ENCODE data around the gene UNC50.

The UNC50 gene

GRCh38 chr2:98617149-98617548 lies 8.8 kb downstream of the UNC50 start:
- H3K4me3 ChIP-seq (ENCODE audit: low read depth, low read length): no peak overlapping the region
- no peak overlapping the region for H3K9ac ChIP-seq (ENCODE audit: low read depth, low read length)
- no peaks in the 10 kb centered on the region for H3K9me3 ChIP-seq (ENCODE audit: control insufficient read depth, insufficient read depth, low read length)
- peaks cover 62% of the 10 kb centered on the region for H3K36me3 ChIP-seq (ENCODE audit: control insufficient read depth, insufficient read depth, low read length)
- H3K4me1 ChIP-seq (ENCODE audit: control insufficient read depth, insufficient read depth, low read length): no peaks in the 10 kb centered on the region
- H3K27ac ChIP-seq (ENCODE audit: low read depth, low read length): no peak overlapping the region
- H3K27me3 ChIP-seq (ENCODE audit: control insufficient read depth, insufficient read depth, low read length): no peaks in the 10 kb centered on the region

GRCh38 chr2:98623657-98624056 lies 15.3 kb downstream of the UNC50 start:
- Histone ChIP-seq H3K27ac (ENCODE audit: low read depth, low read length) (no peak overlapping the region), H3K36me3 (ENCODE audit: control insufficient read depth, insufficient read depth, low read length) (0 out of 2 replicates have a peak, but pooled peaks cover under 1% of the 10 kb centered on the region), H3K9me3 (ENCODE audit: control insufficient read depth, insufficient read depth, low read length) (no peaks in the 10 kb centered on the region), H3K4me3 (ENCODE audit: low read depth, low read length) (no peak overlapping the region), H3K9ac (ENCODE audit: low read depth, low read length) (no peak overlapping the region), H3K27me3 (ENCODE audit: control insufficient read depth, insufficient read depth, low read length) (no peaks in the 10 kb centered on the region), H3K4me1 (ENCODE audit: control insufficient read depth, insufficient read depth, low read length) (no peaks in the 10 kb centered on the region)

- H3K9me3 ChIP-seq (ENCODE audit: control insufficient read depth, insufficient read depth, low read length): no peaks in the 10 kb centered on the region
- H3K36me3 ChIP-seq (ENCODE audit: control insufficient read depth, insufficient read depth, low read length): no peaks in the 10 kb centered on the region
- H3K27ac ChIP-seq (ENCODE audit: low read depth, low read length): no peak overlapping the region
- H3K9ac ChIP-seq (ENCODE audit: low read depth, low read length): no peak overlapping the region
- H3K4me1 ChIP-seq (ENCODE audit: control insufficient read depth, insufficient read depth, low read length): 0 out of 2 replicates have a peak, but pooled peaks cover 4% of the 10 kb centered on the region
- no peak overlapping the region for H3K4me3 ChIP-seq (ENCODE audit: low read depth, low read length)
- H3K27me3 ChIP-seq (ENCODE audit: control insufficient read depth, insufficient read depth, low read length): no peaks in the 10 kb centered on the region
Observed at GRCh38 chr2:98632351-98632750, 24.0 kb downstream of the UNC50 start.

GRCh38 chr2:98634406-98635092 lies 26.2 kb downstream of the UNC50 start:
- Histone ChIP-seq H3K4me3 (ENCODE audit: low read depth, low read length) (no peak overlapping the region), H3K27me3 (ENCODE audit: control insufficient read depth, insufficient read depth, low read length) (no peaks in the 10 kb centered on the region), H3K36me3 (ENCODE audit: control insufficient read depth, insufficient read depth, low read length) (no peaks in the 10 kb centered on the region), H3K9ac (ENCODE audit: low read depth, low read length) (no peak overlapping the region), H3K27ac (ENCODE audit: low read depth, low read length) (no peak overlapping the region), H3K4me1 (ENCODE audit: control insufficient read depth, insufficient read depth, low read length) (0 out of 2 replicates have a peak, but pooled peaks cover 4% of the 10 kb centered on the region), H3K9me3 (ENCODE audit: control insufficient read depth, insufficient read depth, low read length) (no peaks in the 10 kb centered on the region)

DNA sequence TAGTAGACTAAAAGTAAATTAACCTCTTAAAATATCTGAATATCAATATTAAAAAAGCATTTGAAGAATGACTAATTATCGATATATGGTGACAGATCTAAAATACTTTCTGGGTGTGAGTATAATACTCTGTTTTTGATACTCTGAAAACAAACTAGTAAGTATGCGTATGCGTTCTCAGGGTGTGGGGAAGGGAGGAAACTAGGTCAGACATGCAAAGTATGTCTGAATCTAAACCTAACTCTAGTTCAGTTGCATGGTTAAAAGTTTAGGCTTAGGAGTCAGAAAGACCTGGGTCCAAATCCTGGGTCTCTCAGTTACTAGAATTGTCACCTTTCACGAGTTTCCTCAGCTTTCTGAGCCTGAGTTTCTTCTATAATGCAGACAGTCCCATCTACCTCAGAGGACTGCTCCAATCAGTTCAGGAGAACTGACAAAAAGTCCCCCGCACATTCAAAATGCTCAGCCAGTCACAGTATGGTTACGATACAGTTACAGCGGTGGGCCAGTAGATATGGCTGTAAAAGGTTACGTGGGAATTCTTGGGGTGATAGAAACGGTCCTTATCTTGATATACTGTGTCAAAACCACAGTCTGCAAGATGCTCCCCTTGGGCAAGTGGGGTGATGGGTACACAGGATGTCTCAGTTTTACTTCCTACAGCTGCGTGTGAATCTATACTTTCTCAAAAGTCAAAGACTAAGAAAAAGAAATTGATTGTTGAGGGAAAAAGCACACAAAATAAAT lies 29.2 kb downstream of the UNC50 start:
- H3K27ac ChIP-seq (ENCODE audit: low read depth, low read length): no peak overlapping the region
- no peak overlapping the region for H3K9ac ChIP-seq (ENCODE audit: low read depth, low read length)
- H3K9me3 ChIP-seq (ENCODE audit: control insufficient read depth, insufficient read depth, low read length): no peaks in the 10 kb centered on the region
- no peaks in the 10 kb centered on the region for H3K36me3 ChIP-seq (ENCODE audit: control insufficient read depth, insufficient read depth, low read length)
- H3K27me3 ChIP-seq (ENCODE audit: control insufficient read depth, insufficient read depth, low read length): no peaks in the 10 kb centered on the region
- no peak overlapping the region for H3K4me3 ChIP-seq (ENCODE audit: low read depth, low read length)
- H3K4me1 ChIP-seq (ENCODE audit: control insufficient read depth, insufficient read depth, low read length): 0 out of 2 replicates have a peak, but pooled peaks cover 4% of the 10 kb centered on the region

DNA sequence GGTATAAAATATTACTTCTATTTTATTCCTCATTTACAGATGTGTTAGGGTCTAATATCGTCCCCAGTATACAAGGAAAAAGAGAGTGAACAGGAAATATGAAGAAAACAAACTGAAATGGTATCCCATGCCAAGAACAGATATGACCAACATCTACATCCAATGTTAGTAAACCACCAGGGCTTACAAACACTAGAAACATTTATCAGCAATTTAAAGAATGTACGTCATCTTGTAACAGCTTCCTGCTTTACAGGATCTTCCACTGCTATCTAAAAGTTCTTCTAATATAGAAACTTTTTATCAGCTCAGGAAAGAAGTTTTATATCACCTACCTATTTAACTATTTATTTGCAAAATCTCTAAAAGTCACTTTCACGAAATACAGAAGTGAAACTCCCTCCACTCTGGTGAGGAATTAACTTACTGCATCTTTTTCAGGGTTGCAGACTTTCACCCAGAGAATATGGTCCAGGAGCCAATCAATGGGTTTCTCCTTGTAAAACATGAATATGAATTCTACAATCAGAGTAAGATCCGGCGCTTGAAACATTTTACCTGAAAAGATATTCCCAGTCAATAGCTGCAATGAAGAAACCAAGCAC lies 35.2 kb downstream of the UNC50 start:
- Histone ChIP-seq H3K4me1 (ENCODE audit: control insufficient read depth, insufficient read depth, low read length) (peaks cover 15% of the 10 kb centered on the region), H3K36me3 (ENCODE audit: control insufficient read depth, insufficient read depth, low read length) (no peaks in the 10 kb centered on the region), H3K27me3 (ENCODE audit: control insufficient read depth, insufficient read depth, low read length) (no peaks in the 10 kb centered on the region), H3K27ac (ENCODE audit: low read depth, low read length) (no peak overlapping the region), H3K9ac (ENCODE audit: low read depth, low read length) (no peak overlapping the region), H3K4me3 (ENCODE audit: low read depth, low read length) (no peak overlapping the region), H3K9me3 (ENCODE audit: control insufficient read depth, insufficient read depth, low read length) (no peaks in the 10 kb centered on the region)

DNA sequence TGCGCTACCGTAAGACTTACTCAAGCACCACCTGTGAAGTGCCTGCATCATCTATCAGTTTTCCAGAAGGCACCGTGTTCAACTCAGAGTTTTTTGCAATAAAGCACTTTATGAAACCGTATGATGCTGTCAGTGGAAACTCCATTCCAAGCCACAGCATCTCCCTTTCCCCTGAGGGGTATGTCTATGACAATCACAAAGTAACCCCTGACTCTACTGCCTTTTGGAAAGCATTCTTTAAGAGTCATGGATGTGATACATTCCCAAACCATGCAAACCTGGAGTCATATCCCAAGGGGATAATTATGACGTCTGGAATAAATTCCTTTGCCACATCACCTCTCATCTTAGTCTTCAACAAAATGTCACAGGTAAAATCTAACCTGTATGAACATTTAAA lies 39.2 kb downstream of the UNC50 start:
- Histone ChIP-seq H3K27me3 (ENCODE audit: control insufficient read depth, insufficient read depth, low read length) (no peaks in the 10 kb centered on the region), H3K9ac (ENCODE audit: low read depth, low read length) (no peak overlapping the region), H3K9me3 (ENCODE audit: control insufficient read depth, insufficient read depth, low read length) (no peaks in the 10 kb centered on the region), H3K27ac (ENCODE audit: low read depth, low read length) (no peak overlapping the region), H3K4me3 (ENCODE audit: low read depth, low read length) (no peak overlapping the region), H3K36me3 (ENCODE audit: control insufficient read depth, insufficient read depth, low read length) (no peaks in the 10 kb centered on the region), H3K4me1 (ENCODE audit: control insufficient read depth, insufficient read depth, low read length) (peaks cover 15% of the 10 kb centered on the region)

GRCh38 chr2:98648451-98648850 lies 40.1 kb downstream of the UNC50 start:
- no peaks in the 10 kb centered on the region for H3K27me3 ChIP-seq (ENCODE audit: control insufficient read depth, insufficient read depth, low read length)
- no peaks in the 10 kb centered on the region for H3K36me3 ChIP-seq (ENCODE audit: control insufficient read depth, insufficient read depth, low read length)
- H3K27ac ChIP-seq (ENCODE audit: low read depth, low read length): no peak overlapping the region
- H3K4me3 ChIP-seq (ENCODE audit: low read depth, low read length): no peak overlapping the region
- H3K4me1 ChIP-seq (ENCODE audit: control insufficient read depth, insufficient read depth, low read length): peaks cover 14% of the 10 kb centered on the region
- H3K9me3 ChIP-seq (ENCODE audit: control insufficient read depth, insufficient read depth, low read length): no peaks in the 10 kb centered on the region
- H3K9ac ChIP-seq (ENCODE audit: low read depth, low read length): no peak overlapping the region

DNA sequence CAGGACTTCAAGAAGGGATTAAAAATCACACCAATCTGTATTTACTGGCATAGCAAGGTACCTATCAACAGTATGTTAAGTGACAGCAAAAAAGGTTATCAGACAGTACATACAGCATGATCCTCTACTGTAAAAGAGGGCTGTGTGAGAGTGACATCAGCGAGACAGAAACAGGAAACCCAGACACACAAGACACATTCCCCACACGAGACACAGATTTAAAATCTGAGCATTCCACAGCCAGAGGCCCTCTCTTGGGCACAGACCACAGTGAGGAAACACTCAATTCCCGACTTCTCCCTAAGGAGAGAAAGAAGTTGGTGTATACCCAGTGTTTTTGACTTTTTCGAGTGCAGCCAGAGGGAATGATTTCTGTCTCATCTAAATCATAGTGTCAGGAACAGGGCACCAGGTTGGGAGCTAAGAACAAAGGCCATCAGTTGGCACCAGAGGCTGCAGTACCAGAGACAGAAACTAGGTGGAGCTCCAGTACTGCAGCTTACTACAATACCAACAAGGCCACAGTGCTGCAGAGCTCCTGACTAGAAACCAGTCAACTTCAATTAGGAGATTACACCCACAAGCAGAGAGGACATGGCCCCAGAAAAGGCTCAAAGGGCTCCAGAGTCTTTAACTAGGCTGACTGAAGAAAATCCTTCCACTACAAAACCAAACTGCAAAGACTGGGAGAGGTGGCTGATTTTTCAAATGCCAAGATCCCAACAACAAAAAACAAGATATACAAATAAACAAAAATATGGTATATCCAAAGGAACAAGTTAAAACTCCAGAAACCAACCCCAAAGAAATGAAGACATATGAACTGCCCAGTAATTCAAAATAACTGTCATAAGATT lies 41.0 kb downstream of the UNC50 start:
- Histone ChIP-seq H3K27ac (ENCODE audit: low read depth, low read length) (no peak overlapping the region), H3K9ac (ENCODE audit: low read depth, low read length) (no peak overlapping the region), H3K4me3 (ENCODE audit: low read depth, low read length) (no peak overlapping the region), H3K27me3 (ENCODE audit: control insufficient read depth, insufficient read depth, low read length) (no peaks in the 10 kb centered on the region), H3K4me1 (ENCODE audit: control insufficient read depth, insufficient read depth, low read length) (peaks cover 5% of the 10 kb centered on the region), H3K9me3 (ENCODE audit: control insufficient read depth, insufficient read depth, low read length) (no peaks in the 10 kb centered on the region), H3K36me3 (ENCODE audit: control insufficient read depth, insufficient read depth, low read length) (no peaks in the 10 kb centered on the region)

- no peaks in the 10 kb centered on the region for H3K9me3 ChIP-seq (ENCODE audit: control insufficient read depth, insufficient read depth, low read length)
- H3K36me3 ChIP-seq (ENCODE audit: control insufficient read depth, insufficient read depth, low read length): no peaks in the 10 kb centered on the region
- H3K27ac ChIP-seq (ENCODE audit: low read depth, low read length): no peak overlapping the region
- no peaks in the 10 kb centered on the region for H3K27me3 ChIP-seq (ENCODE audit: control insufficient read depth, insufficient read depth, low read length)
- H3K4me1 ChIP-seq (ENCODE audit: control insufficient read depth, insufficient read depth, low read length): peaks cover 2% of the 10 kb centered on the region; the same call in 1 of the 2 replicates
- H3K9ac ChIP-seq (ENCODE audit: low read depth, low read length): no peak overlapping the region
- no peak overlapping the region for H3K4me3 ChIP-seq (ENCODE audit: low read depth, low read length)
Observed at GRCh38 chr2:98649992-98650375, 41.6 kb downstream of the UNC50 start.

Data from HUES48 (cell line).